Hepatocyte (in vitro differentiated cells): Measurements from ENCODE around the gene XAGE3.
"Not testable (repeated sequence)": the region's sequence is repeated elsewhere in the genome, so short reads cannot be mapped to it uniquely, and the experiment has no call there.

ENCODE experiments used
- CTCF ChIP-seq: fragments of 200-600 bp; sonication (generic); IDR thresholded peaks from 2 replicates; pipeline ENCODE4 v1.5.1; 2016; ENCODE audit warnings: antibody characterized with exemption, mild to moderate bottlenecking; ENCODE audit not compliant: poor library complexity
- EZH2 ChIP-seq: fragments of 200-600 bp; sonication (generic); IDR thresholded peaks from 2 replicates; pipeline ENCODE4 v1.6.1; 2016; ENCODE audit warnings: antibody characterized with exemption, mild to moderate bottlenecking, borderline replicate concordance

GRCh38 chrX:52843619-52844018, 24.3 kb downstream of the XAGE3 start:
- not testable (repeated sequence) for TF ChIP-seq CTCF, EZH2
